Keratinocyte (primary cell): ENCODE measurements around the gene TBC1D19. TPM values are rescaled to one million over a fixed set of nuclear protein-coding genes. Genes with fewer than 3 reads are reported as not detected.

ENCODE experiments used
- DNase-seq: peaks from one replicate; pipeline ENCODE4 v3.0.0-alpha.2; 2011; ENCODE audit warnings: low read depth, missing footprints, low spot score
- FAIRE-seq: peaks from 2 replicates; lab custom pipeline; 2011; peaks lifted over from hg19 to GRCh38; lab: Jason Lieb, UNC
- H2AFZ ChIP-seq: 2 replicates; pipeline ENCODE4 v1.6.0; 2012; ENCODE audit warnings: low read length, control low read depth, inconsistent platforms; ENCODE audit not compliant: control insufficient read depth
- H3K27ac ChIP-seq: 2 replicates; pipeline ENCODE4 v1.5.1; 2011; ENCODE audit warnings: low read length; ENCODE audit not compliant: control insufficient read depth, insufficient read depth
- H3K27me3 ChIP-seq: 3 replicates; pipeline ENCODE4 v1.6.0; 2011; ENCODE audit warnings: low read length; ENCODE audit not compliant: control insufficient read depth, insufficient read depth; ENCODE audit errors: extremely low read depth
- H3K36me3 ChIP-seq, 2 experiments: 2 replicates in 1 of 2; 3 replicates in 1 of 2; pipeline ENCODE4 v1.5.1; 2011; ENCODE audit warnings: low read length in 2 of 2, mild to moderate bottlenecking in 1 of 2; ENCODE audit not compliant: control insufficient read depth in 2 of 2, insufficient read depth in 2 of 2; ENCODE audit errors: extremely low read depth in 1 of 2
- H3K4me1 ChIP-seq: 3 replicates; pipeline ENCODE4 v1.5.1; 2011; ENCODE audit warnings: low read length; ENCODE audit not compliant: control insufficient read depth, insufficient read depth; ENCODE audit errors: extremely low read depth
- H3K4me2 ChIP-seq: 3 replicates; pipeline ENCODE4 v1.6.0; 2011; ENCODE audit warnings: low read depth, low read length; ENCODE audit not compliant: control insufficient read depth, insufficient read depth; ENCODE audit errors: extremely low read depth
- H3K4me3 ChIP-seq, 3 experiments: fragments of 200-600 bp in 1 of 3; sonication (generic) in 1 of 3; 2 replicates in 2 of 3; 3 replicates in 1 of 3; pipeline ENCODE4 v1.5.1; 2011 to 2016; ENCODE audit warnings: low read length in 3 of 3, mild to moderate bottlenecking in 3 of 3, control low read depth in 2 of 3, inconsistent platforms in 1 of 3, low read depth in 1 of 3, mixed read lengths in 1 of 3, mixed run types in 1 of 3, moderate library complexity in 1 of 3; ENCODE audit not compliant: control insufficient read depth in 2 of 3, insufficient read depth in 2 of 3; ENCODE audit errors: extremely low read depth in 1 of 3
- H3K79me2 ChIP-seq: 2 replicates; pipeline ENCODE4 v1.6.0; 2012; ENCODE audit warnings: low read length; ENCODE audit not compliant: control insufficient read depth, insufficient read depth
- H3K9ac ChIP-seq: 3 replicates; pipeline ENCODE4 v1.6.0; 2011; ENCODE audit warnings: low read length; ENCODE audit not compliant: control insufficient read depth, insufficient read depth; ENCODE audit errors: extremely low read depth
- H3K9me1 ChIP-seq: 3 replicates; pipeline ENCODE4 v1.6.0; 2011; ENCODE audit warnings: low read length; ENCODE audit not compliant: control insufficient read depth, insufficient read depth; ENCODE audit errors: extremely low read depth
- H3K9me3 ChIP-seq: 2 replicates; pipeline ENCODE4 v1.5.1; 2012; ENCODE audit warnings: low read depth, low read length; ENCODE audit not compliant: control insufficient read depth
- H4K20me1 ChIP-seq: 3 replicates; pipeline ENCODE4 v1.6.0; 2011; ENCODE audit warnings: low read length; ENCODE audit not compliant: control insufficient read depth, insufficient read depth; ENCODE audit errors: extremely low read depth
- EZH2 ChIP-seq: IDR thresholded peaks from one replicate; pipeline ENCODE4 v1.6.1; 2012; ENCODE audit warnings: inconsistent platforms, mild to moderate bottlenecking, low read length, moderate library complexity
- dilution Hi-C: fragments of 300-500 bp; cut with MboI; formaldehyde crosslinking; loops from one replicate; pipeline ENCODE4 v1.7.0; 2020; ENCODE audit warnings: low sequenced_read_pairs; ENCODE audit not compliant: extremely low pct_ligation_motif_present
- polyA plus RNA-seq, 5 experiments: library from polyadenylated mRNA; depleted of rRNA in 3 of 5; stranded (reverse) in 3 of 5; stranded (forward) in 1 of 5; unstranded in 1 of 5; fragments of >200 nt; gene quantifications; 1 replicate in 1 of 5; 2 replicates in 3 of 5; 3 replicates in 1 of 5; pipeline versions ENCODE4 v1.2.1 to v1.2.3, GENCODE V29; 2011 to 2012; ENCODE audit warnings: missing spikeins in 2 of 5, low read depth in 1 of 5, low replicate concordance in 1 of 5
- TF ChIP-seq, protein P1 (sequence below), 3 experiments: IDR thresholded peaks in 1 of 3; conservative IDR thresholded peaks in 1 of 3; optimal IDR thresholded peaks in 1 of 3; 2 replicates in 2 of 3; 3 replicates in 1 of 3; pipeline versions ENCODE3 to v1.5.1; 2011; ENCODE audit warnings: low read length in 3 of 3, mild to moderate bottlenecking in 3 of 3, moderate library complexity in 2 of 3, control low read depth in 1 of 3, inconsistent platforms in 1 of 3; ENCODE audit not compliant: insufficient read depth in 2 of 3; ENCODE audit errors: extremely low read depth in 1 of 3

TBC1D19 gene
- polyA plus RNA-seq, 1 donor (not counting 4 experiments of a cell fraction or from before 2014, with no cell fraction given), result 11.3 TPM

DNA sequence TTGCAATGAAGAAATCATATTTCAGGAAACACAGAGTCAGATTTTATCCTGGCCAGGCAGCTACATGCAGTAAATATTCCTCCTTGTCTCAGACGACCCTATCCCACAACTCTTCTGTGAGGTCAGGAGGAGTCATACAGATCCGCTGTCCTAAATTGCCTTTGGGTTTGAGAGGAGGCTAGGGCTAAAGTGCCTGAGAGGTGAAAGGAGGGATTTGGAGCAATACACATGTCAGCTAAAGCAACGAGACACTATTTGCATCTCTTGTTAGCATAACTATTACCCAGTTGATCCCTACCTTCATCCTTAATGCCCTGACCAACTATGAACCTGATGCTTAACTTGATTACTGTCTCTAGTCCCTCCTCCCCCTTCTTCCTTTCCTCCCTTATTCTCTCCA, 98.6 kb downstream of the TBC1D19 start:
- Histone ChIP-seq H3K79me2 (no peaks in the 10 kb centered on the region), H3K4me1 (peaks cover 3% of the 10 kb centered on the region), H4K20me1 (no peaks in the 10 kb centered on the region), H3K9me1 (no peaks in the 10 kb centered on the region), H3K4me3 (no peak overlapping the region), H3K9me3 (no peaks in the 10 kb centered on the region), H3K9ac (no peak overlapping the region), H3K27ac (no peak overlapping the region), H3K4me2 (no peak overlapping the region), H3K27me3 (no peaks in the 10 kb centered on the region), H3K36me3 (peaks cover 0 to 2% of the 10 kb centered on the region in 2 experiments), H2AFZ (no peak overlapping the region)
- dilution Hi-C loops, result no loop called here
- FAIRE-seq (no peak), DNase-seq (no peak)
- no peak for TF ChIP-seq EZH2
- TF ChIP-seq, protein P1, sequence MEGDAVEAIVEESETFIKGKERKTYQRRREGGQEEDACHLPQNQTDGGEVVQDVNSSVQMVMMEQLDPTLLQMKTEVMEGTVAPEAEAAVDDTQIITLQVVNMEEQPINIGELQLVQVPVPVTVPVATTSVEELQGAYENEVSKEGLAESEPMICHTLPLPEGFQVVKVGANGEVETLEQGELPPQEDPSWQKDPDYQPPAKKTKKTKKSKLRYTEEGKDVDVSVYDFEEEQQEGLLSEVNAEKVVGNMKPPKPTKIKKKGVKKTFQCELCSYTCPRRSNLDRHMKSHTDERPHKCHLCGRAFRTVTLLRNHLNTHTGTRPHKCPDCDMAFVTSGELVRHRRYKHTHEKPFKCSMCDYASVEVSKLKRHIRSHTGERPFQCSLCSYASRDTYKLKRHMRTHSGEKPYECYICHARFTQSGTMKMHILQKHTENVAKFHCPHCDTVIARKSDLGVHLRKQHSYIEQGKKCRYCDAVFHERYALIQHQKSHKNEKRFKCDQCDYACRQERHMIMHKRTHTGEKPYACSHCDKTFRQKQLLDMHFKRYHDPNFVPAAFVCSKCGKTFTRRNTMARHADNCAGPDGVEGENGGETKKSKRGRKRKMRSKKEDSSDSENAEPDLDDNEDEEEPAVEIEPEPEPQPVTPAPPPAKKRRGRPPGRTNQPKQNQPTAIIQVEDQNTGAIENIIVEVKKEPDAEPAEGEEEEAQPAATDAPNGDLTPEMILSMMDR (optimal IDR thresholded peaks at IDR 0.05 in 1 of 3, IDR thresholded peaks at IDR 0.05 in 1 of 3, conservative IDR thresholded peaks at IDR 0.05 in 1 of 3; ENCODE audit: extremely low read depth in 1 of 3, insufficient read depth in 2 of 3, low read length in 3 of 3), result no peak

DNA sequence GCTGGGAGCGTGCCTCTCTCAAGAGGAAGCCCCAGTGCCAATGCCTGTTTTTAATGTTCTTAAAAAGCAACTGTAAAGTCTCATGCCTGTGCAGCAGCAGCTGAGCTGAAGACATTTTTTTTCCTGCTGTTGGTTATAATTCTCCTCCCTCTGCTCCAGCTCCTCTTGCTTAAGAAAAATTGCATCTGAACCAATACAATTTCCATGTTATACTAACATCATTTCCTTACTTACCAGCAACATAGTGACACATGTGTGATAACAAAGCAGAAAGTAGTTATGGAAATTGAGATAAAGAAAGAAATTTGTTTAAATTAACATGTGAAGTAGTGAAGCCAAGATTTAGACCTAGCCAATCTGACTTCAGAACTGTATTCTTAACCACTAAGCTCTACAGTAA, 101.4 kb downstream of the TBC1D19 start:
- FAIRE-seq, result no peak
- no peak overlapping the region for H3K4me2 ChIP-seq
- TF ChIP-seq, protein P1 (optimal IDR thresholded peaks at IDR 0.05 in 1 of 3, IDR thresholded peaks at IDR 0.05 in 1 of 3, conservative IDR thresholded peaks at IDR 0.05 in 1 of 3; ENCODE audit: extremely low read depth in 1 of 3, insufficient read depth in 2 of 3, low read length in 3 of 3), result no peak
- TF ChIP-seq EZH2, result no peak

More for the DNA sequence above, 101.4 kb downstream of the TBC1D19 start:
- H3K27me3 ChIP-seq, result no peaks in the 10 kb centered on the region
- H4K20me1 ChIP-seq, result no peaks in the 10 kb centered on the region
- dilution Hi-C loops, result no loop called here
- H3K4me1 ChIP-seq, result peaks cover 10% of the 10 kb centered on the region
- H3K9me3 ChIP-seq, result no peaks in the 10 kb centered on the region
- no peak for DNase-seq
- no peak overlapping the region for H3K4me3 ChIP-seq
- no peak overlapping the region for H3K9ac ChIP-seq
- H3K79me2 ChIP-seq, result no peaks in the 10 kb centered on the region
- H2AFZ ChIP-seq, result no peak overlapping the region
- peaks cover 0 to 2% of the 10 kb centered on the region in 2 experiments for H3K36me3 ChIP-seq
- no peaks in the 10 kb centered on the region for H3K9me1 ChIP-seq
- no peak overlapping the region for H3K27ac ChIP-seq
